Fibroblast of villous mesenchyme (primary cell): ENCODE measurements around the gene GRAMD2A. TPM values are rescaled to one million over a fixed set of nuclear protein-coding genes. Genes with fewer than 3 reads are reported as not detected.
A peak's percentile ranks its signal among the peaks of the same experiment; 100 is the strongest.

Experiments
- DNase-seq: peaks from one replicate; pipeline ENCODE4 v3.0.0-alpha.2; 2010; ENCODE audit warnings: low read depth
- H3K4me3 ChIP-seq: 2 replicates; pipeline ENCODE4 v1.5.1; 2011; ENCODE audit warnings: low read depth, mild to moderate bottlenecking, low read length
- CTCF ChIP-seq: IDR thresholded peaks from 2 replicates; pipeline ENCODE4 v1.5.1; 2012; ENCODE audit warnings: low read depth, mild to moderate bottlenecking, low read length; ENCODE audit not compliant: insufficient read depth
- total RNA-seq: library from RNA; depleted of rRNA; stranded (reverse); fragments of >200 nt; gene quantifications from 2 replicates; pipeline ENCODE4 v1.2.3, GENCODE V29; 2012

The GRAMD2A gene
- total RNA-seq, 1 donor = 0.43 TPM

GRCh38 chr15:72189250-72189902, 8.2 kb downstream of the GRAMD2A start:
- no peak overlapping the region for H3K4me3 ChIP-seq
- no peak for DNase-seq
- no peak for TF ChIP-seq CTCF

GRCh38 chr15:72184165-72184811, 13.3 kb downstream of the GRAMD2A start:
- no peak for TF ChIP-seq CTCF
- peak overlapping the region; percentile 14 for H3K4me3 ChIP-seq
- DNase-seq = peak; percentile 13

GRCh38 chr15:72183781-72184164, 13.8 kb downstream of the GRAMD2A start:
- TF ChIP-seq CTCF = no peak
- H3K4me3 ChIP-seq = peak overlapping the region; percentile 14
- no peak for DNase-seq

GRCh38 chr15:72182673-72183072, 14.9 kb downstream of the GRAMD2A start:
- DNase-seq = peak; percentile 28
- H3K4me3 ChIP-seq = no peak overlapping the region
- TF ChIP-seq CTCF = no peak

- H3K4me3 ChIP-seq = no peak overlapping the region
- no peak for DNase-seq
- TF ChIP-seq CTCF = no peak
Measured at GRCh38 chr15:72182244-72182643, 15.3 kb downstream of the GRAMD2A start.

GRCh38 chr15:72180761-72181324, 16.7 kb downstream of the GRAMD2A start:
- TF ChIP-seq CTCF = no peak
- no peak for DNase-seq
- H3K4me3 ChIP-seq = no peak overlapping the region
